GM12892 (cell line): ENCODE data around the gene BBS10.

Experiments
- POLR2A ChIP-seq: IDR thresholded peaks from 2 replicates; pipeline ENCODE4 v1.6.1; 2011; ENCODE audit warnings: low read depth, low read length, control low read depth
- POLR2AphosphoS5 ChIP-seq: IDR thresholded peaks from 2 replicates; pipeline ENCODE4 v1.6.1; 2011; ENCODE audit warnings: low read depth, low read length, control low read depth

DNA sequence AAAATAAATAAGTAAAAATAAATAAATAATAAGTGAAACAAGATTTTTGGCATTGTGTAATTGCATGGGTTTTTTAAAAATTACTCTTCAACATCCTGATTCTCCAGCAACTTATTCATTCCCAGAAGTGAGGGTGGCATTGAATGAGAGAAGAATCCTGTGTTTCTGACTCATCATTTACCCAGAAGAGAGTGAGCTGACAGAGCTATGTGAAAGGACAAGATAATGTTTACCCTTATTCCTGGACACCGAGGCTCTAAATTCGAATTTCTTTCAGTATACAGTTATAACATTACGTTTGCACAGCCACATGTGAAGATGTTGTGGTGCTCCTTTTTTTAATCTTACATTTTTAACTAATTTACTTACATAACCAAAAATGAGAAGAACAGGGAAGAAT is 36.4 kb downstream of the BBS10 start:
- TF ChIP-seq POLR2AphosphoS5 (no peak), POLR2A (no peak)
